ENCODE measurements around the gene TMEM31.

- TF ChIP-seq, protein P1, sequence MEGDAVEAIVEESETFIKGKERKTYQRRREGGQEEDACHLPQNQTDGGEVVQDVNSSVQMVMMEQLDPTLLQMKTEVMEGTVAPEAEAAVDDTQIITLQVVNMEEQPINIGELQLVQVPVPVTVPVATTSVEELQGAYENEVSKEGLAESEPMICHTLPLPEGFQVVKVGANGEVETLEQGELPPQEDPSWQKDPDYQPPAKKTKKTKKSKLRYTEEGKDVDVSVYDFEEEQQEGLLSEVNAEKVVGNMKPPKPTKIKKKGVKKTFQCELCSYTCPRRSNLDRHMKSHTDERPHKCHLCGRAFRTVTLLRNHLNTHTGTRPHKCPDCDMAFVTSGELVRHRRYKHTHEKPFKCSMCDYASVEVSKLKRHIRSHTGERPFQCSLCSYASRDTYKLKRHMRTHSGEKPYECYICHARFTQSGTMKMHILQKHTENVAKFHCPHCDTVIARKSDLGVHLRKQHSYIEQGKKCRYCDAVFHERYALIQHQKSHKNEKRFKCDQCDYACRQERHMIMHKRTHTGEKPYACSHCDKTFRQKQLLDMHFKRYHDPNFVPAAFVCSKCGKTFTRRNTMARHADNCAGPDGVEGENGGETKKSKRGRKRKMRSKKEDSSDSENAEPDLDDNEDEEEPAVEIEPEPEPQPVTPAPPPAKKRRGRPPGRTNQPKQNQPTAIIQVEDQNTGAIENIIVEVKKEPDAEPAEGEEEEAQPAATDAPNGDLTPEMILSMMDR (IDR thresholded peaks at IDR 0.05) = peak in 5 of 7 experiments; percentile 32 to 61 (median 49)
- TF ChIP-seq POLR2AphosphoS5 (IDR thresholded peaks at IDR 0.05) = no peak
- TF ChIP-seq POLR2A (IDR thresholded peaks at IDR 0.05) = no peak
These were observed 21.8 kb upstream of the TMEM31 start for GRCh38 chrX:103688946-103689345.

Data from stomach (tissue), 4 donors.